NB4 (cell line): ENCODE measurements around the gene ATL1.

Experiments
- DNase-seq: peaks from one replicate; pipeline ENCODE4 v3.0.0; 2010; ENCODE audit warnings: low read depth
- H3K4me3 ChIP-seq: one replicate; pipeline ENCODE4 v1.5.1; 2011; ENCODE audit warnings: mild to moderate bottlenecking, low read depth, low read length, moderate library complexity
- MYC ChIP-seq: IDR thresholded peaks from 2 replicates; pipeline ENCODE4 v1.6.1; 2011; ENCODE audit warnings: low read depth, low read length
- POLR2A ChIP-seq: IDR thresholded peaks from 2 replicates; pipeline ENCODE4 v1.6.1; 2011; ENCODE audit warnings: mild to moderate bottlenecking; ENCODE audit not compliant: insufficient read length; ENCODE audit errors: extremely low read depth
- TF ChIP-seq, protein P1 (sequence below): IDR thresholded peaks from one replicate; pipeline ENCODE4 v1.5.1; 2012; ENCODE audit warnings: low read depth, low read length
- TF ChIP-seq, protein P2 (sequence below): IDR thresholded peaks from 2 replicates; pipeline ENCODE4 v1.6.1; 2011; ENCODE audit warnings: low read depth, low read length

The ATL1 gene

DNA sequence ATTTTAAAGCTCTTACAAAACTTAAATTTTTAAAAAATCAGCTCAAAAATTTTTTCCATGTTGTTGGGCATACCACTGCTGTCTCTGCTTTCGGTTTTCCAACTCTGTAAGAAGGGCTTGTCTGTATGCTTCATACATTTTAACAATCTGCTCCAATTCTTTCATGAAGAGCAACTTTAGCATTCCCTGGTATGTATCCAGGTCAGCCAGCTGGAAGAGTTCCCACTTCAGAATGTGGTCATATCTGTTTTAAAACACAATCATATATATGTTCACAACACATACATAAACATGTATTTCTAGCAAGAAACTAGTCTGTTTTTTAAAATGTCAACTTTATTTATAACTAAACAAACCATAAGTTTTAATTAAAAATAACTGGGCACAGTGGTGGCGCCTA, 75.2 kb downstream of the ATL1 start:
- no peak for TF ChIP-seq MYC
- TF ChIP-seq POLR2A = no peak
- TF ChIP-seq, protein P1, sequence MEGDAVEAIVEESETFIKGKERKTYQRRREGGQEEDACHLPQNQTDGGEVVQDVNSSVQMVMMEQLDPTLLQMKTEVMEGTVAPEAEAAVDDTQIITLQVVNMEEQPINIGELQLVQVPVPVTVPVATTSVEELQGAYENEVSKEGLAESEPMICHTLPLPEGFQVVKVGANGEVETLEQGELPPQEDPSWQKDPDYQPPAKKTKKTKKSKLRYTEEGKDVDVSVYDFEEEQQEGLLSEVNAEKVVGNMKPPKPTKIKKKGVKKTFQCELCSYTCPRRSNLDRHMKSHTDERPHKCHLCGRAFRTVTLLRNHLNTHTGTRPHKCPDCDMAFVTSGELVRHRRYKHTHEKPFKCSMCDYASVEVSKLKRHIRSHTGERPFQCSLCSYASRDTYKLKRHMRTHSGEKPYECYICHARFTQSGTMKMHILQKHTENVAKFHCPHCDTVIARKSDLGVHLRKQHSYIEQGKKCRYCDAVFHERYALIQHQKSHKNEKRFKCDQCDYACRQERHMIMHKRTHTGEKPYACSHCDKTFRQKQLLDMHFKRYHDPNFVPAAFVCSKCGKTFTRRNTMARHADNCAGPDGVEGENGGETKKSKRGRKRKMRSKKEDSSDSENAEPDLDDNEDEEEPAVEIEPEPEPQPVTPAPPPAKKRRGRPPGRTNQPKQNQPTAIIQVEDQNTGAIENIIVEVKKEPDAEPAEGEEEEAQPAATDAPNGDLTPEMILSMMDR = no peak
- TF ChIP-seq, protein P2, sequence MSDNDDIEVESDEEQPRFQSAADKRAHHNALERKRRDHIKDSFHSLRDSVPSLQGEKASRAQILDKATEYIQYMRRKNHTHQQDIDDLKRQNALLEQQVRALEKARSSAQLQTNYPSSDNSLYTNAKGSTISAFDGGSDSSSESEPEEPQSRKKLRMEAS = no peak
- DNase-seq = no peak
- H3K4me3 ChIP-seq = no peak overlapping the region

DNA sequence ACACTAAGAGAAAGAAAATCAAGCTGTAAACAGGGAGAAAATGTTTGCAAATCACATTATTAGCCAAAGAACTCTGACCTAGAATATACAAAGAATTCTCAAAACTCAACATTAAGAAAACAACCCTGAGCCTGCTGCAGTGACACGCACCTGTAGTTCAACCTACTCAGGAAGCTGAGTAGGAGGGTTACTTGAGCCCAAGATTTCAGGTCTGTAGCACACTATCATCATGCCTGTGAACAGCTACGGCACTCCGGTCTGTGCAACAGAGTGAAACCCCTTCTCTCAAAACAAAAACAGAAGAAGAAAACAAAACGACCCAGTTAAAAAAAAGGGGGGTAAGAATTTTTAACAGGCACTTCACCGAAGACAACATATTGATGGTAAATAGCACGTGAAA, 87.3 kb downstream of the ATL1 start:
- TF ChIP-seq POLR2A = no peak
- TF ChIP-seq MYC = no peak
- TF ChIP-seq, protein P2 = no peak
- TF ChIP-seq, protein P1 = no peak

DNA sequence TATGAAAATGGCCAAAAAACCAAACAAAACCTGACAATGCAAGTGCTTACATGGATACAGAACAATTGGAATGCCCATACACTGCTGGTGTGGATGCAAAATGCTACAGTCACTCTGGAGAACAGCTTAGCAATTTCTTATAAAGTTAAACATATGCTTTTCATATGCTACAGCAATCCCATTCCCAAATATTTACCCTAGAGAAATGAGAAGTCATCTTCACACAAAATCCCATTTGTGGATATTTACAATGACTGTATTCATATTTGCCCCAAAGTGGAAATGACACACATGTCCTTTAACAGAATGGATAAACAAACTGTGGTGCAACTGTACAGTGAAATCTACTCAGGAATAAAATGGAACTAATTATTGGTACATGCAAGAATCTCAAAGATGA, 87.8 kb downstream of the ATL1 start:
- TF ChIP-seq, protein P1 = no peak
- TF ChIP-seq MYC (no peak), POLR2A (no peak)
- TF ChIP-seq, protein P2 = no peak
- no peak for DNase-seq
- H3K4me3 ChIP-seq = no peak overlapping the region

More for the DNA sequence above, 87.3 kb downstream of the ATL1 start:
- H3K4me3 ChIP-seq = no peak overlapping the region
- DNase-seq = no peak

DNA sequence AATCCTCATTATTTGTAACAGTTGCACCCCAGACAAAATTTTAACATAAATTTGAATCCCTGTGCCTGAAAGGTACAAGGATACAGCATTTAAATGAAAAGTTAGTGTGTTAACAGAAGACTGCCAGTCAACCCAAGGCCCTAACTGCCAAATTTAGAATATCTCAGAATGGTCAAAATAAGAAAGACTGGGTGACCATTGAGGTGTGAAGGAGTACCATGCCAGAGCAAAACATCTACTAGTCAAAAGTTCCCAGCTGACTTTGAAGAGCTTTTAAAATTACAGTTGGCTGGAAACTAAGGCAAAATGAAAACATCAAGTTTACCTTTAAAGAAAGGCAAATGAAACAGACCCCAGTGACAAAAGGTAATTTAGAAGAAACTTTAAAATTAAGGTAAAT, 89.7 kb downstream of the ATL1 start:
- no peak overlapping the region for H3K4me3 ChIP-seq
- no peak for DNase-seq
- TF ChIP-seq MYC = no peak
- no peak for TF ChIP-seq POLR2A
- TF ChIP-seq, protein P2 = no peak
- TF ChIP-seq, protein P1 = no peak

DNA sequence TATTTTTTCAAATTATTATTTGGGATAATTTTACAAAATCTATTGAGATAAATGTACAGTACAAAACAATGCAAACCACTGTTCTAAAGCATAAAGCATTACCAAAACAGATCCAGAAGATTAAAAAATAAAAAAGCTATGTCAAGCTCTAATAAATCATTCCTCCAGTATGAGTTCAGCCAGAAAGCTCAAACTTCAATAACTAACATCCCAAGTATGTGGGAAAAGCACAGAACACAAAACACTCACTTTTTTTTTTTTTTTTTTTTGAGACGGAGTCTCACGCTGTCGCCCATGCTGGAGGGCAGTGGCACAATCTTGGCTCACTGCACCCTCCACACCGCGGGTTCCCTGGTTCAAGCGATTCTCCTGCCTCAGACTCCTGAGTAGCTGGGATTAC, 96.8 kb downstream of the ATL1 start:
- DNase-seq = no peak
- TF ChIP-seq POLR2A (no peak), MYC (no peak)
- TF ChIP-seq, protein P1 = no peak
- TF ChIP-seq, protein P2 = no peak
- no peak overlapping the region for H3K4me3 ChIP-seq

DNA sequence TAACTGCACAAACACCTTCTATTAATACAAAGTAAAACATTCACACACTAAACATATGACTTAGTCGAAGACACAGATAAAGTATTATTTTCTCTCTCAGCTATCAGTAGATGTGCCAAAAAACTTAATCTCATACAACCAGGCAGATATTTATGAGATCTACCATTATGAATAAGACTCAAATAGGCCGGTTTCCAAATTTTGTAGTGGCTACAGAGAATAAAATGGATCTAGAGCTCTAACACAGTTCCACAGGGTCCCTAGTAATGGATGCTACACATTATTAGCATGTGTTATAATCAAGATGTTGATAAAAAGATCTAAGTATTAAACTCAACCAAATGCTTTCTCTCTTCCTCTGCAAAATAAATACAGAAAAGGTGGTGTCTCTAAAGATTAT, 97.8 kb downstream of the ATL1 start:
- TF ChIP-seq, protein P2 = no peak
- TF ChIP-seq, protein P1 = no peak
- TF ChIP-seq MYC (no peak), POLR2A (no peak)
- no peak for DNase-seq
- no peak overlapping the region for H3K4me3 ChIP-seq
